SIG-M5 (cell line): ENCODE results near the gene COA3.

ENCODE experiments used
- DNase-seq: peaks from one replicate; lab custom pipeline; 2025; lab: John Stamatoyannopoulos, UW

COA3 gene, protein sequence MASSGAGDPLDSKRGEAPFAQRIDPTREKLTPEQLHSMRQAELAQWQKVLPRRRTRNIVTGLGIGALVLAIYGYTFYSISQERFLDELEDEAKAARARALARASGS

DNA sequence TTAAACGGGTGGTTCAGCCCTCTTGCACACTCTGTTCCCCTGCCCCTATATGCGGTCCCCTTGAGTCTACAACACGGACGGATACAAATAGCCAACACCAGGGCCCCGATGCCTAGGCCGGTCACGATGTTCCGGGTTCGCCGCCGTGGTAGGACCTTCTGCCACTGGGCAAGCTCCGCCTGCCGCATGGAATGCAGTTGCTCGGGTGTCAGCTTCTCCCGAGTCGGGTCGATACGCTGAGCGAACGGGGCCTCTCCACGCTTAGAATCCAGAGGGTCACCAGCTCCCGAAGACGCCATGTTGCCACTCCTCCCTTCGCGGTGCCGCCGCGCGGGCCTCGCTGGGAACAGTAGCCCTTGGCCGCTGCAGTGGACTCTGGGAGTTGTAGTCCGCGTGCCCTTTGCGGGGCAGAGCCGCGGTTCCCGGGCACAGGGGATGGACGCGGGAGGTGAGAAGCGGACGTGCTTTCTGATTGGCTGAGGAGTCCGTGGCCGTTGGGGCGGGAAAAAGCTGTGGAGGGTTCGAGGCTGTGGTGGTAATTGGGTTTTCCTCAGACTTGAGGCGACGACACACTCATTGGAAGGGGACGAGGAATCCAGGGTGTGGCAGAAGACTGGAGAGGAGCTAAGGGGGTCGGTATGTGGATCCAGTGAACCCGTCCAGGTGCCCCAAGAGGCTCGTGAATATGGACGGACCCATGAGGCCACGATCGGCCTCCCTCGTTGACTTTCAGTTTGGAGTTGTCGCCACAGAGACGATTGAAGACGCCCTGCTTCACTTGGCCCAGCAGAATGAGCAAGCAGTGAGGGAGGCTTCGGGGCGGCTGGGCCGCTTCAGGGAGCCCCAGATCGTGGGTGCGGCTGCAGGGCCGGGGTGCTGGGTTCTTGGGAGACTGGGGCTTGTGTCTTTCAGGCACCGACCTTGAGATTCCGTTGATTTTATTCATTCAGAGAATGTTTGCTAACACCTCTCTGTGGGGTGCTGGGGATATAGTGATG is at the start of gene COA3, which contains the start of gene CNTD1:
Gene COA3 (minus strand): TSS at position 322 of the 998 bp plus-strand sequence. CDS start 23 bp downstream, at position 299.
Gene CNTD1 (plus strand): TSS at position 479 of the 998 bp plus-strand sequence. CDS start 207 bp downstream, at position 686.
- DNase-seq, result no peak

DNA sequence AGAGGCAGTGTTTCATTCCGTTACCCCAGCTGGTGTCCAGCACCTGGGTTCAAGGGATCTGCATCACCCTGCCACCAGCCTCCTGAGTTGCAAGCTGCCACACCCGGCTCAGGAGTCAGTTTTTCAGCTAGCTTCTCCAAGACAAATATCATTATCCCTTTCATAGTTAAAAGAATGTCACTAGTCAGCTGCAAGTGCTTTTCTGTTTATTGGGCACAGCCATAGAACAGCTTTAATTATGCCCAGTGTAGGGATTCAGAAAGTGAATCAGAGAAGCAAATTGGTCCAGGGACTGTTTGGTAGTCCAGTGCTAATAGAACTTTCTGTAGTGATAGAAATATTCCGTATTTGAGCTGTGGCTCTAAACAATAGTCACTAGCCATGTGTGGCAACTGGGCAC is 49.6 kb upstream of the COA3 start:
- DNase-seq, result no peak

DNA sequence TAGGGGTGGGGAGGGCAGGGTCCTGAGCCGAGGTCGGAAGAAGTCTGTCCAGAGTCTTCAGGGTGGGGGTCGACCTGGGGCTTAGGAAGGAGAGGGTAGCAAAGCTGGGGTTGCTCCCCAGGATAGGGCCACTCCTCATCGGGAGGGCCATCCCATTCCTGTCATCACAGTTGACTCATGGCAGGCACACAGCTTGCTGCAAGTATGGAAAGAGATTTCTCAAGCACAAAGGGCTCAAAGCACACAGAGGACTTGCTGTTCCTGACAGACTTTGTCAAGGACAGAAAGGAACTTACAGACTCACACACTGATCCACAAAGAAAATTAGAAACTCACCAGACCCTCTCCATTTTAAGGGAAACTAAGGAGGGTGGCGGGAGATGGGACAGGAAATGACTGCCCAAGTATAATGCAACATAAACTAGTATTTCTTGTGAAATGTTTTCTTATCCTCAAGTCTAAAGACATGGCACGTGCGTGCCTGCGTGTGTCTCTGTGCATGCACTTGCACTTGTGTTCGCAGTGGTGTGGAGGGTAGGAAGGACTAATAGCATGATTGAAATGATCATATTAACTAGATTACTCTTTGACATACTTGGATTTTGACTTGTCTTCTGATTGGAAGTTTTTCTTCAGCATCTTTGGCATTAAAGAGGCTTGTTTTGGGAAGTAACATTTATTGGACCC is 48.2 kb upstream of the COA3 start:
- DNase-seq, result no peak

DNA sequence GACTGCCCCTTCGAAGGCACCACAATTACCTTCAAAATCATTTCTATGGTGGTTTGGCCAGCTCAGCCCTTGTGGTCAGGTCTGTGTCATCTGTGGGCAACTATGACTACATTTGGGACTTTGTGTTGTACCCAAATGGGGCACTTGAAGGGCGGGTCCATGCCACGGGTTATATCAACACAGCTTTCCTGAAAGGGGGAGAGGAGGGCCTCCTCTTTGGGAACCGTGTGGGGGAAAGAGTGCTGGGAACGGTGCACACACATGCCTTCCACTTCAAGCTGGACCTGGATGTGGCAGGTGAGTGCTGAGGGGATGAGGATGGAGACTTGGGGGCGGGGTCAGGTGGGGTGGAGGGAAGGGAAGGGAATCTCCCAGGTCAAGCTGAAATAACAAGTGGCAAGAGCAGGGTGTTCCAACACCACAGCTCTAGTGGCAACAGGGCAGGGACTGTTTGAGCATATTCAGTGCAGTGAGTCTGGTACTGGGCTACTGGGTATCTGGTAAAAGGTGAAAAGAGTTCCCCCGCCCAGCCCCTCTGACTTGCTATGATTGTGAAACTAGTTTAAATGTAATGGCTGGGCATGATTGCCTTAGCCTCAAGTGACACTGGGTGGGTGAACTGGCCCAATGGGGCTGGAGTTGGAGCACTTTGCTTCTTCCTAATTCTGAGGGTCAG is 47.6 kb upstream of the COA3 start:
- DNase-seq, result no peak

DNA sequence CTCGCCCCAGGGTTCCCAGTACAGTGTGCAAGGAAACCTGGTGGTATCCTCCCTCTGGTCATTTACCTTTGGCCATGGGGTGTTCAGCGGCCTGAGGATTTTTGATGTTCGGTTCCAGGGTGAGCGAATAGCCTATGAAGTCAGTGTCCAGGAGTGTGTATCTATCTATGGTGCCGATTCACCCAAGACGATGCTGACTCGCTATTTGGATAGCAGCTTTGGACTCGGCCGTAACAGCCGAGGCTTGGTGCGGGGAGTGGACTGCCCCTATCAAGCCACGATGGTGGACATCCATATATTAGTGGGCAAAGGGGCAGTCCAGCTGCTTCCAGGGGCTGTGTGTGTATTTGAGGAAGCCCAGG is 47.0 kb upstream of the COA3 start:
- DNase-seq, result no peak

DNA sequence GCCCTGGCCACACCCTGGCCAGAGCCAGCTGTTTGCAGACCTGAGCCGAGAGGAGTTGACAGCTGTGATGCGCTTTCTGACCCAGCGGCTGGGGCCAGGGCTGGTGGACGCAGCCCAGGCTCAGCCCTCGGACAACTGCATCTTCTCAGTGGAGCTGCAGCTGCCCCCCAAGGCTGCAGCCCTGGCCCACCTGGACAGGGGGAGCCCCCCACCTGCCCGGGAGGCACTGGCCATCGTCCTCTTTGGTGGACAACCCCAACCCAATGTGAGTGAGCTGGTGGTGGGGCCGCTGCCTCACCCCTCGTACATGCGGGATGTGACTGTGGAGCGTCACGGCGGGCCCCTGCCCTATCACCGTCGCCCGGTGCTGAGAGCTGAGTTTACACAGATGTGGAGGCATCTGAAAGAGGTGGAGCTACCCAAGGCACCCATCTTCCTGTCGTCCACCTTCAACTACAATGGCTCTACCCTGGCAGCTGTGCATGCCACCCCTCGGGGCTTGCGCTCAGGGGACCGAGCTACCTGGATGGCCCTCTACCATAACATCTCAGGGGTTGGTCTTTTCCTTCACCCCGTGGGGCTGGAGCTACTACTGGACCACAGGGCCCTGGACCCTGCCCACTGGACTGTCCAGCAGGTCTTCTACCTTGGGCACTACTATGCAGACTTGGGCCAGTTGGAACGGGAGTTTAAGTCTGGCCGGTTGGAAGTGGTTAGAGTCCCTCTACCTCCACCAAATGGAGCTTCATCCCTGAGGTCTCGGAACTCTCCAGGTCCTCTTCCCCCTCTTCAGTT is 46.5 kb upstream of the COA3 start:
- DNase-seq, result no peak

DNA sequence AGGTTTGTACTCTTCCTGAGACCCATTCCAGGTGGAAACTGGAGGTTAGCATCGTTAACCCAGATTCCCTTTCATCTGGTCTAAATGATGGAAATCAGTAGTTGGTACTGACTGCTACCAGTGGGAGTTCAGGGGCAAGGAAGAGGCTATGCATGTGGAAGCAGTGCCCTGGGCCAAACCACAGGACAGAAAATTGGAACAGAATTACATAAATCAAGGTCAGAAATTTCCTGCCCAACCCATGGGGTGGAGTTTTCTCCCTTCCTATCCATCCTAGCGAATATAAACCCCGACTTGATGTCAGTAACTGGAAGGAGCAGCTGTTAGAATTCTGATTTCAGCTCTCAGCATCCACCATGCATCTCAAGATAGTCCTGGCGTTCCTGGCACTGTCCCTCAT is 45.8 kb upstream of the COA3 start, which contains the start of gene AOC2:
Gene AOC2 (plus strand): TSS at position 310 of the 400 bp plus-strand sequence. CDS start 47 bp downstream, at position 357.
- DNase-seq, result no peak

DNA sequence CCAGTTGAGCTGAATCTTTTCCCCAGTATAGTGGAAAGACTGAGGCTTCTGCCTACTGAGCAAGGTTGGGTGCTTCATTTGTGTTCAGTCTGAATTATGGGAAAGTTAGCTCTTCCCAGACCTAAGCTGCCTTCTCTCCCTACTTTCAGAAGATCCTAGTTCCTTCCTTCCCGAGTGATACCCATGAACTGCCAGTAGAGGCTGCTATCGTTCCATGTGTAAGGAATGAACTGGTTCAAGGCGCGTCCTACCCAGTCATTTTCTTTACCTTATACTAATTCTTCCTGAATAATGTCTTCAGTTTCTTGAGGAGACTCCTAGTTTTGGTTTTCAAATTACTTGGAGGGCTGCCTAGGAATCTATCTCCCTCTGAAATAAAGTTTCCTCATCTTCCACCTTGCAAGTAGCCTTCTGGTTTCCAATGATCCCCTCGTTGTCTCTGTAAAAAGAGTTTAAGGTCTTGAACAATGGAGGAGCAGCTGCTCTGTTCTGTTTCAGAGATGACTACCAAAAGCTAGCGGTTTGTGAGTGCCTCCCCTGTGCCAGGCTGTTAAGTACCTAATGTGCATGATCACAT is 44.9 kb upstream of the COA3 start:
- DNase-seq, result no peak

DNA sequence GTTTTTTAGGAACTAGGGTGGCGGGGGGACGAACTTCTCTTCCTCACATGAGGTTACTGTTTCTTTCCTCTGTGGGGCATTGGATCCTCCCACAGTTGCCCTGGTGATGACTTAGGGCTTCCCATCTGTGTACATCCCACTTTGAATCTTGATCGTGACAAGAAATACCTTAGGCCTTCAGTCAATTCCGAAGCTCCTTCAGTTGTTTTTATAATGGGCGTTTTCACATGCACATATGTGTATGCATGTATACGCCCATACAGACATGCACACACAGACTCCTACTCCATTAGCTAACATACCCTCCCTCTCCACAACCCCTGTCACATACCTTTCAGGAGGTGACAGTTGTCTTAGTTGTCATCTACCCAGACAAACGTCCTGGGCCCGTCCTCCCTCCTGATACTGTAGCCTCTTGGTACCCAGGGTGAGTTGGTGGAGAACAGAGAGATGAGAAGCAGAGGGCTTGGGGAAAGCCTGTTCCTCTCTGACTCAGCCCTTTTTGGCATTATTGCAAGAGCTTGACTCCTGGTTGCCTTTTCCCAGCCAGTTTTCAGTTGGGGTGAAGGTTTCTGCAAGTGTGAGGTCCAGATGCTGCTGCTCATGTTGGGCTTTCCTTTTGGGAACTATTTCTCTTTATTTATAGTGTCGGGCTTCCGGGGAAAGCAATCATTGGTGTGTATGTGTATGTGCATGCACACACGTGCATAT is 43.6 kb upstream of the COA3 start:
- DNase-seq, result no peak

DNA sequence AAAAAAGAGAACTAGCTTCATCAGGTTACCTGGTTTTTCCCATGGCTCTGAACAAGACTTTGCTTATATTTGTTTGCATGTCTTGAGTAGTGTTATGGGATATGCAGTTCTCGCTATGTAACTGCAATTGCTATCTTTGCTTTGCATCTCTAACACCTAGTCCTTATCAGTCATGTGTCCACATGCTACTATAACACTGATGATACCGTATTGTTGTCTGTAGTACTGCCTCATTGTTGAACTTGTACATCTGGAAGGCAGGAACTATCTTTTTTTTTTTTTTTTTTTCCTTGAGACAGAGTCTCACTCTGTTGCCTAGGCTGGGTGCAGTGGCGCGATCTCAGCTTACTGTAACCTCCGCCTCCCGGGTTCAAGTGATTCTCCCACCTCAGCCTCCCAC is 37.2 kb upstream of the COA3 start:
- DNase-seq, result no peak

DNA sequence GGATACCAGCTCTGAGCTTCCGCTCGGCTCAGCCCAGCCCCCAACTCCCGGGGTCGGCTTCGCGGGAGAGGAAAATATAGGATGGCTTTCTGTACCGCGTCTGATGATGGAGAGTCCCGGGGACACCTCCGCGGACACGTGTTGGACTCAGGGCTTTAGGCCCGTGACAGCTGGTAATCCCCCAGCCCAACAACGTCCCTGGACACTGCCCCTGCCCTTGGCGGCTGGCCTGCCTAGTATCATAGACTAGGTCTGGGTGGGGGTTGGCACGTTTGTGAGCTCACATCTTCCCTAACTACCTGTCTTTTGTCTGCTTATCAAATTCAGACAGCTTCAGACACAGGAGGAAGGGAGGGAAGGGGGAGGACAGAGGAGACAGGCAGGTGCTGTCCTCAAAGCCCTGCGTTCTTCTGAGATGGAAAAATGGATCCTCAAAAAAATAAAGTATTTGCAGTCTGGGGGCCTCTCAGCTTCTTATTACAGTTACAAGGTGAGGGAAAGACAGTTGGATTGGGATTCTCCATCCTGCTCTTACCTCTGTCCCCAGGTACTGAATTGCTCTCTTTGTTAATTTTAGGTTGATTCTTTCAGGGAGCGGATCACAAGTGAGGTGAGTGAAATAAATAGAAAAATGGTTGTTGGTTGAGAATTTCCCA is 35.4 kb upstream of the COA3 start:
- no peak for DNase-seq

DNA sequence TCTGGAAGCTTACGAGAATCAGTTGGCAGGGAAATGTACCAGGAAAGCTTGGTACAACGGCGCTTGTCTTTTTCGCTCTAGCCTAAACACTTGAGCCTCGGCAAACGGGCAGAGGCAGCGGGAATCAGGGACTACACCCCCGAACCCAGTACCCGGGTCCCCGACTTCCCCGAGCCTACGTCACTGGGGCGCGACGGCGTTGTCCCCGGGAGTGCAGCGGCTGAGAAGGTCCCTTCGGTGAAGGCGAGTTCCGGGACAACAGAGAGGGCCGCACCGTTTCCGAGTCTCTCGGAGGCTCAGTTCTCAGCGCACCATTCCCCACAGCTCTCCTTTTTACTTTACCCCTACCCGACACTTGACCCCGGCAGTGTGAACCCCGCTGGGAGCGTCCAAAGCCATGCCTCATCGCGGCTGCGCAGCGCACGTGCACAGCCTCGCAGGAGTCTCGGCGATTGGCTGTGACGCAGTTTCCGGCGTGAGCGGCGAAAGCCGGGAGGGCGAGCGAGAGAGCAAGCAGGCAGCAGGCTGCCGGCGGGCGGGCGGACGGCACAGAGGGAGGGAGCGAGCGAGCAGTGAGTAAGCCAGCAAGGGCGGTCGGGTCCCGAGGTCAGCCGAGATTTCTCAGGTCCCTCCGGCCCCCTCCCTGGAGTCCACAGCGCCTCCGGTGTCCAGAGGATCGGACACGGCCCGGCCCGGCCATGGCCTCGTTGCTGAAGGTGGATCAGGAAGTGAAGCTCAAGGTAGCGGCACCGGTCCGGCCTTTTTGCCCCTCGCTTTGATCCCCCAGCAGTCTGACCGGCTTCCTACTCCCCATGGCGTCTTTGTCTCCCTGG is 34.6 kb upstream of the COA3 start, which contains the start of gene PSME3:
Gene PSME3 (plus strand): TSS at position 464 of the 833 bp plus-strand sequence. CDS start 235 bp downstream, at position 699.
- no peak for DNase-seq

DNA sequence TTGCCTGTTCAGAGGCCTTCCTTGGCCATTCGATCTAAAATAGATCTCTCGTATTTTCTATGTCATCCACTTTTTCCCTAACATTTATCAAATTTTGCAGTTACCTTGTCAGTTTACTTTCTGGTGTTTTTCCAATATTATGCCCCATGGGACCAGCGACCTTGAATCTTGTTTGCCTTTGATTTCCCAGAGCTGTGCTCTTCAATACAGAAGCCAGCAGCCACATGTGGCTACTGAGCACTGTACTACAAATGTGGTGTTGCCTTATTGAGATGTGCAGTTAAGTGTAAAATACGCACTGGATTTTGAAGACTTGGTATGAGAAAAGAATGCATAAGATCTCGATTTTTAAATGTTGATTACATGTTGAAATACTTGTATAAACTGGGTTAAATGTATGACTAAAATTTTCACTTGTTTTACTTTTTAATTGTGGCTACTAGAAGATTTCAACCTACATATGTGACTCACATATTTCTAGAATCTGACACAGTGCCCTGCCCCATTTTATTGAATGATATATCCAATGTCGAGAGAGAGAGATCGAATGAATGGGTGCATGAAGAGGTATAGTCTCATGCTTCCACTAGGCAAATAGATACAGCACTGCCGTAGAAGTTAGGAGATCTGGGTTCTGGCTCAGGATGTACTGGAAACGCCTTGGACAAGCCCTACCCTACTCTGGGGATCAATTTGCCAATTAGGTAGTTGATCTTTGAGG is 33.9 kb upstream of the COA3 start:
- DNase-seq, result no peak

DNA sequence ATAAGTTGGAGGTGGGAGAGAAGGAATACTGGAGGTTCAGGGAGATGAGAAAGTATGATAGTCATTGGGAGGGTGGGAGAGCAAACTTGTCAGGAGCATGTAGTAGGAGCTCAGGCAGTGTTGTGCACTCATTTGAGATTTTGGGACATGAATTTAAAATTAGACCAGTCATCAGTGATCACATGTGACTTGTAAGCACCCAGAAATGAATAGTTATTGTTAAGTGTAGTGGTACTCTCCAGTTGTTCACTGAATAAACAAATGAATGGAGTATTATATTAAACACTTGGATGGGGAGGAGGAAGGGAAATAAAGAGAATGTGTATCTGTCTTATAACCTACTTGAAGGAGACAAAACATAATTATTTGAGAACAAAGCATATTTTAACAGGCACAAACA is 32.5 kb upstream of the COA3 start:
- DNase-seq, result no peak

DNA sequence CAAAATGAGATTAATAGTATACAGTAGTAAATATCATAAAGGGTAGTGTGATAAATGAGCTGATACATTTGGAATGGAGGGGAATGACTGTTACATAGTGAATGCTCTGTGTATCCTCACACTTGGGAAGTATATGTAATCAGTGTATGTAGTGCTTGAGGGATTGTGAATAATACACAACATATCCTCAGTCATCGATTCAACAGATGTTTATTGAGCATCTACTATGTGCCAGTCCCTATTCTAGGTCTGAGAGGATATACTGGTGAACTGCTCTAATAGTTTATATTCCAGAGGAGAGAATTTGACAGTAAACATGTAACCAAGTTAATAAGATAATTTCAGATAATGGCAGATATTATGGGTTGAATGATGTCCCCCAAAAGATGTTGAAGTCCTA is 29.0 kb upstream of the COA3 start:
- no peak for DNase-seq

DNA sequence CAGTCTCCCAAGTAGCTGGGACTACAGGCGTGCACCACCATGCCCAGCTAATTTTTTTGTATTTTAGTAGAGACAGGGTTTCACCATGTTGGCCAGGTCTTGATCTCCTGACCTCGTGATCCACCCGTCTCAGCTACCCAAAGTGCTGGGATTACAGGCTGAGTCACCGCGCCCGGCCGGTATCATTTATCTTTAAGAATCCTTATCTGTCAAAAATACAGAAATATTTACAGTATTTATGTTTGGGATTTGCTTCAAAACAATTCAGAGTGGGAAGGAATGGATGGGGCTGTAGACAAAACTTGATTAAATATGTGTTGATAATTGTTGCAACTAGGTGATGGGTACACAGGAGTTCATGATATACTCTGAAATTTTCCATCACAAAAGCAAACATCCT is 22.7 kb upstream of the COA3 start:
- no peak for DNase-seq

DNA sequence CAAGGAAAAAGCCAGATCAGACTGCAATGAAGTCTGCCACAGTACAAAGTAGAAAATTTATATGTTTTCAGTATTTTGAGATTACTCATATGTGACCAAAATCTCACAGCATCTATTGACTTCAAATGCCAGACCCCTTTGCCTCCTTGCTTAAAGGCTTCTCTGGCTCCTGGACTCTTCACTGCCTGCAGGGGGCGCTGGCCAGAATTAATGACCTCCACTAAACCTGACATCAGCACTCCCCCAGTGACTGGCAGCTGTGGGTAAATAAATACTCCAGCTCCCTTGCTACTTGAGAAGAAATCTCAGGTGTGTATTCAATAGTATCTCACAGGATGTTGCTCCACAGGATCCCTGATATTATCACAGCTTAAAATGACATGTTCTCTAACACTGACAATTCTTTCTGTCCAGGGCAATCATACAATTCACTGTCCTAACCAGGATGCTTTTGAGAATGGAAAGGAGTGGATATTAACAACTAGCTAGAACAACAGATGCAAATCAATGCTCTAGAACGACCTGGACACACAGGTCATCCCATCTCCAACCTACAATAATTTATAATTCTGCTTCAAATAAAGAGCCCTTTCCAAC is 21.5 kb upstream of the COA3 start:
- DNase-seq, result no peak

DNA sequence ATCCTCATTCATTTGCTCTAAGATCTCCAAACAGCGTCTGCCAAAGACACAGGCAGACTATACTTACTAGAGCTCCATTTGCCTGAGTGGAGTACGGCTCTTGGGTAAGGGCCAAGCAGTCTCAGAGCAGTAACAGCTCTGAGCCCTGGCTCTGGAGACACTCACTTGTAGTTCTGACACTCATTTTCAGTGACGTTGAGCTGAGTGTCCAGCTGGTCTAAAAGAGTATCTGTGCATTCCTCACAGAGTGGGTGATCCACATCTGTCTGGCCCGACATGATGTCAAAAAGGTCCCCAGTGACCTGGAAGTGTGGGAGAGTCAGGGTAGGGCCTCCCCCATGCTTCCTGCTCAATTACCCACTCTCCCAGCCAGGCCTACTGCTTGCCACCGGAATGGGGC is 19.9 kb upstream of the COA3 start:
- no peak for DNase-seq
